ACC112 (cell line): ENCODE measurements around the gene GSS.

ENCODE experiments used
- H2AFZ ChIP-seq: fragments of 200-600 bp; sonication (generic); one replicate; pipeline ENCODE4 v1.6.0; 2017; ENCODE audit warnings: antibody characterized with exemption, low read length; ENCODE audit not compliant: unreplicated experiment
- H3K27ac ChIP-seq: fragments of 200-600 bp; sonication (generic); 2 replicates; pipeline ENCODE4 v1.5.1; 2014; ENCODE audit warnings: low read depth, mild to moderate bottlenecking, antibody characterized with exemption, low read length, moderate library complexity
- H3K27me3 ChIP-seq: fragments of 200-600 bp; sonication (generic); 2 replicates; pipeline ENCODE4 v1.6.1; 2014; ENCODE audit warnings: mild to moderate bottlenecking, antibody characterized with exemption, low read length, moderate library complexity, mixed read lengths; ENCODE audit not compliant: insufficient read depth
- H3K36me3 ChIP-seq: fragments of 200-600 bp; sonication (generic); 2 replicates; pipeline ENCODE4 v1.6.1; 2016; ENCODE audit warnings: mild to moderate bottlenecking, antibody characterized with exemption, low read length, moderate library complexity, mixed read lengths; ENCODE audit not compliant: insufficient read depth
- H3K4me1 ChIP-seq: fragments of 200-600 bp; sonication (generic); one replicate; pipeline ENCODE4 v1.6.1; 2016; ENCODE audit warnings: low read length, mixed read lengths; ENCODE audit not compliant: insufficient read depth, unreplicated experiment, control insufficient read depth
- H3K4me3 ChIP-seq: fragments of 200-600 bp; sonication (generic); 2 replicates; pipeline ENCODE4 v1.5.1; 2014; ENCODE audit warnings: mild to moderate bottlenecking, low read depth, low read length
- H3K79me2 ChIP-seq: fragments of 200-600 bp; sonication (generic); one replicate; pipeline ENCODE4 v1.6.0; 2016; ENCODE audit warnings: low read length; ENCODE audit not compliant: control insufficient read depth, unreplicated experiment, insufficient read depth

The GSS gene

GRCh38 chr20:34992751-34993417 lies 37.3 kb upstream of the GSS start:
- no peak overlapping the region for H3K27ac ChIP-seq
- H3K4me3 ChIP-seq = no peak overlapping the region
- 0 out of 2 replicates have a peak, but pooled peaks cover 3% of the 10 kb centered on the region for H3K36me3 ChIP-seq
- no peak overlapping the region for H2AFZ ChIP-seq
- H3K79me2 ChIP-seq = no peaks in the 10 kb centered on the region
- no peaks in the 10 kb centered on the region for H3K27me3 ChIP-seq
- no peaks in the 10 kb centered on the region for H3K4me1 ChIP-seq

GRCh38 chr20:34990661-34991214 lies 35.1 kb upstream of the GSS start:
- H2AFZ ChIP-seq = no peak overlapping the region
- H3K36me3 ChIP-seq = no peaks in the 10 kb centered on the region
- H3K27me3 ChIP-seq = no peaks in the 10 kb centered on the region
- H3K27ac ChIP-seq = no peak overlapping the region
- H3K4me3 ChIP-seq = no peak overlapping the region
- no peaks in the 10 kb centered on the region for H3K4me1 ChIP-seq
- H3K79me2 ChIP-seq = no peaks in the 10 kb centered on the region

DNA sequence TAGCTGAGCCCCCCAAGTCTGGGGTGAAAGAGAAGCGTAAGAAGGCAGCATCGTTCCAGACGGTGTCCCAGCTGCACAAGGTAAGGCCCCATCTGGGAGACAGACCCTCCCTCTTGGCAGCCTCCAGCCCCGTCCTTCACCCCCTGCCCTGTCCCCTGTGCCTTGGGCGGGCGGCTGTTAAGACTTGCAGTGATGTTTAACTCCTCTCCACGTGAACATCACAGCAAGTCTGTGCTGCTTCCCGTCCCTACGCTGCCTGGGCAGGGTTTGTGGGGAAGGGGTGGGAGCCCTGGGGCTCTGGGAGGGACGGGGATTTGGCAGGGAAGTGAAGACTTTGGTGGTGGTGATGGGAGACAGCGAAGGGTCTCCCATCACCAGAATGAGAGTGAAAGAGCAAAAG lies 34.6 kb upstream of the GSS start:
- H3K79me2 ChIP-seq = no peaks in the 10 kb centered on the region
- no peak overlapping the region for H3K27ac ChIP-seq
- no peaks in the 10 kb centered on the region for H3K36me3 ChIP-seq
- no peak overlapping the region for H3K4me3 ChIP-seq
- no peak overlapping the region for H2AFZ ChIP-seq
- no peaks in the 10 kb centered on the region for H3K4me1 ChIP-seq
- H3K27me3 ChIP-seq = no peaks in the 10 kb centered on the region

GRCh38 chr20:34989670-34990069 lies 34.1 kb upstream of the GSS start:
- Histone ChIP-seq H3K79me2 (no peaks in the 10 kb centered on the region), H2AFZ (no peak overlapping the region), H3K27me3 (no peaks in the 10 kb centered on the region), H3K4me3 (no peak overlapping the region), H3K36me3 (no peaks in the 10 kb centered on the region), H3K27ac (no peak overlapping the region), H3K4me1 (no peaks in the 10 kb centered on the region)

DNA sequence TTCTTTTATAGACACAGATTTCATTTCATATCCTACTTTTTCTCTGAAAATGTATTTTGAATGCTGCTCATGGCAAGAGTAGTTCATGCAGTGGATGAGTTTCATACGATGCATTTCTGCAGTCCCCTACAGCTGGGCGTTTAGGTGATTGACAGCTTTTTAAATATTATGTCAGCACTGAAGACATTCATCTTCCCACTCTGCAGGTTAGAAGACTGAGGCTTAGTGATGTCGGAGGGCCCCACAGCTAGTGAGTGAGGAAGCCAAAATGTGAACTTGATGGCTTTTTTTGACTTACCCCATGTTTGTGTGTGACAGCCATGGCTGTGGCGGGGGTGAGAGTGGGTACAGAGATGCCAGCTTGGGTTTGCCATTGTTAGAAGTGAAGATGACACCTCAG lies 33.5 kb upstream of the GSS start:
- Histone ChIP-seq H3K27me3 (no peaks in the 10 kb centered on the region), H3K79me2 (no peaks in the 10 kb centered on the region), H3K4me3 (no peak overlapping the region), H3K4me1 (no peaks in the 10 kb centered on the region), H3K27ac (no peak overlapping the region), H2AFZ (no peak overlapping the region), H3K36me3 (no peaks in the 10 kb centered on the region)

GRCh38 chr20:34988191-34988540 lies 32.6 kb upstream of the GSS start:
- Histone ChIP-seq H3K79me2 (no peaks in the 10 kb centered on the region), H3K27me3 (peaks cover 2% of the 10 kb centered on the region; the same call in 1 of the 2 replicates), H3K4me3 (no peak overlapping the region), H2AFZ (no peak overlapping the region), H3K36me3 (no peaks in the 10 kb centered on the region), H3K27ac (no peak overlapping the region), H3K4me1 (no peaks in the 10 kb centered on the region)

DNA sequence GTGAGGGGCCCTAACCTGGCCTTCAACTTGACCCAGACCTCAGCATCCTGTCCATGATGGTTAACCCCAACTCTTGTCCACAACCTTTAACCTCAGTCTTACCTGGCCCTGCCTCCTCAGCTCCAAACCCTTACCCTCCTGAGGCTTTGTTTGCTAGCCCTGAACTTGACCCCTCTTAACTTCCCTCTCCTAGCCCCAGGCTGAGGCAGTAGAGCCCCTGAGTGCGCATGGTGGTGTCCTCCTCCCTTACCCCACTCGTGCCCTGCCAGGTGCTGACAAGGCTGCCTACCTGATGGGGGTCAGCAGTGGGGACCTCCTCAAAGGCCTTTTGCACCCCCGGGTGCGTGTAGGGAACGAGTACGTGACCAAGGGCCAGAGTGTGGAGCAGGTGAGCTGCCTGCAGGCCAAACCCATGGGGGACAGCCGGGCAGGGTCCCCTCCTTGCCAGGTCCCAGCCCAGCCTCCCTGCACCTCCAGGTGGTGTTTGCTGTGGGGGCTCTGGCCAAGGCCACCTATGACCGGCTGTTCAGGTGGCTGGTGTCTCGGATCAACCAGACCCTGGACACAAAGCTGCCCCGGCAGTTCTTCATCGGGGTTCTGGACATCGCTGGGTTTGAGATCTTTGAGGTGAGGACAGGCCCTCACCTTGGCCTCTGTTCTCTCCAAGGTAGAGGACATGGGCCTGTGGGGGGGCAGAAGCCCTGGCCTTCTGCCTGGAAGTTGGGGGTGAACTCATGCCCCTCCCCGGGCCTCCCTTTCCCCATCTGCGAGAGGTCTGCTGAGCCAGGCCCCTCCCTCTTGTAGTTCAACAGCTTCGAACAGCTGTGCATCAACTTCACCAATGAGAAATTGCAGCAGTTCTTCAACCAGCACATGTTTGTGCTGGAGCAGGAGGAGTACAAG lies 31.9 kb upstream of the GSS start:
- Histone ChIP-seq H3K27me3 (peaks cover 2% of the 10 kb centered on the region; the same call in 1 of the 2 replicates), H3K36me3 (no peaks in the 10 kb centered on the region), H3K79me2 (no peaks in the 10 kb centered on the region), H3K4me1 (no peaks in the 10 kb centered on the region), H3K4me3 (no peak overlapping the region), H3K27ac (no peak overlapping the region), H2AFZ (no peak overlapping the region)

DNA sequence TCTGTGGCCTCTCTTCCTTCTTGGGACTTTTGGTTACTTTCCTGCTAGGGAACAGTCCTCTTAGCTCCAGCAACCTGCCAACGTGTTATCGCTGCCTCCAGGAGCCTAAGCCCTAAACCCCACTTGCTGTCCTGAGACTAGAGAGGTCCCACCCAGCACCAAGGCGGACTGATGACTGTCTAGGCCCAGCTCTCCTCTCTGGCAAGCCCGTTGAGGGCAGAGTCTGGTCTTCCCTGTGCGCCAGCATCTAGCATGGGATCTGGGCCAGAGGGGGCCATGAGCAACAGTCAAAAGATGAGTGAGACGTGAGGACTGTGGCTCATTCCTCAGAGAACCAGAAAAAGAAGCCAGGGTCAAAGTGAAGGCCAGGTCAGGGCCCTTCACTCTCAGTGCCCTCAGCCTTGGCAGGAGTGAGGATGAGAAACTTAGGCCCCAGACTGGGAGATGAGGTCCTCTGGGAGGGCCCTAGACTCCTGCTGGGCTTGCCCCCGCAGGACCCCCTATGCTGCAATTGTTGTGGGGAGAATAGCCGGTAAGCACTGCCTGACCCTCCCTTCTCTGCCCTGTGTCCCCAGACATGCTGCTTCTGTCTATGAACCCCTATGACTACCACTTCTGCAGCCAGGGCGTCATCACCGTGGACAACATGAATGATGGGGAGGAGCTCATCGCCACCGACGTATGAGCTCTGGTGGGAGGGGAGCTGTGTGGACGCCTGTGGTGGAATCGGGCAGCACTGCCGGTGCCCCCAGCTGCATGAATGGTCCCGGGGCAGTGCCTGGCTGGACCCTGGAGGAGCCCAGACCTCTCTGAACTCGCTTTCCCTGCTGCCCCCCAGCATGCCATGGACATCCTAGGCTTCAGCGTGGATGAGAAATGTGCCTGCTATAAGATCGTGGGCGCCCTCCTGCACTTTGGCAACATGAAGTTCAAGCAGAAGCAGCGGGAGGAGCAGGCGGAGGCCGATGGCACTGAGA lies 31.0 kb upstream of the GSS start:
- Histone ChIP-seq H3K4me3 (no peak overlapping the region), H3K27ac (no peak overlapping the region), H3K4me1 (no peaks in the 10 kb centered on the region), H3K79me2 (no peaks in the 10 kb centered on the region), H2AFZ (no peak overlapping the region), H3K27me3 (peaks cover 2% of the 10 kb centered on the region; the same call in 1 of the 2 replicates), H3K36me3 (no peaks in the 10 kb centered on the region)

- no peak overlapping the region for H3K4me3 ChIP-seq
- H3K4me1 ChIP-seq = no peaks in the 10 kb centered on the region
- H3K79me2 ChIP-seq = no peaks in the 10 kb centered on the region
- H2AFZ ChIP-seq = no peak overlapping the region
- H3K27me3 ChIP-seq = peaks cover 2% of the 10 kb centered on the region; the same call in 1 of the 2 replicates
- no peaks in the 10 kb centered on the region for H3K36me3 ChIP-seq
- H3K27ac ChIP-seq = no peak overlapping the region
These were observed 30.1 kb upstream of the GSS start for GRCh38 chr20:34985461-34986310.
